Measurements from ENCODE around the gene SRRM3. TPM values are rescaled to one million over a fixed set of nuclear protein-coding genes. Genes with fewer than 3 reads are reported as not detected.

SRRM3 gene
- polyA plus RNA-seq, 1 of the 3 experiments (the other 2 are of a cell fraction): 2.7 TPM

- TF ChIP-seq ZBTB33 (IDR thresholded peaks at IDR 0.05; ENCODE audit: borderline replicate concordance, low read depth) (no peak), REST (IDR thresholded peaks at IDR 0.05; ENCODE audit: low read depth, low read length) (no peak), SIN3A (IDR thresholded peaks at IDR 0.05; ENCODE audit: borderline replicate concordance, low read depth, low read length) (no peak), MEF2A (IDR thresholded peaks at IDR 0.05; ENCODE audit: borderline replicate concordance, low read depth) (no peak)
Measured at GRCh38 chr7:76327610-76328009, 125.9 kb downstream of the SRRM3 start (continued).

- Histone ChIP-seq H3K36me3 (replicated peaks in 1 of 2; ENCODE audit: control insufficient read depth in 1 of 2, insufficient read depth in 2 of 2, low read length in 1 of 2) (peaks cover 53 to 64% of the 10 kb centered on the region in 2 experiments), H3K79me2 (ENCODE audit: insufficient read depth) (peaks cover 99% of the 10 kb centered on the region), H3K9me3 (no peaks in the 10 kb centered on the region), H3K9ac (no peak overlapping the region), H3K27ac (ENCODE audit: low read depth in 2 of 2, low read length in 1 of 2) (no peak overlapping the region), H3K4me1 (ENCODE audit: control insufficient read depth in 1 of 2, insufficient read depth in 2 of 2, low read depth in 1 of 2, low read length in 1 of 2) (peaks cover 0 to 12% of the 10 kb centered on the region in 2 experiments; a peak in 2 of 4 replicates), H3K27me3 (ENCODE audit: insufficient read depth) (no peaks in the 10 kb centered on the region), H3K4me2 (no peak overlapping the region), H2AFZ (ENCODE audit: low read depth) (no peak overlapping the region), H3K9me2 (no peaks in the 10 kb centered on the region), H3F3A (replicated peaks; ENCODE audit: insufficient read depth) (peaks cover 41% of the 10 kb centered on the region), H4K20me1 (ENCODE audit: insufficient read depth) (peaks cover 97% of the 10 kb centered on the region), H3K4me3 (ENCODE audit: low read depth in 2 of 2, low read length in 1 of 2) (no peak overlapping the region)
- no peak for DNase-seq
- POLR2A ChIA-PET: no interaction called here
- 94% methylated on average over 15 of the region's 15 CpGs for WGBS (ENCODE audit: low lambda C conversion rate)
- no peak for TF ChIP-seq CHD2 (IDR thresholded peaks at IDR 0.05; ENCODE audit: low read length, partially characterized antibody)
- CTCF ChIA-PET: interaction anchor here (0.7 to 2.1 kb wide), 4 partner anchors 15 to 150 kb away, joined by 3 to 10 read pairs (median 4); no protein-coding TSS in a partner anchor
Measured at GRCh38 chr7:76328389-76328788, 126.7 kb downstream of the SRRM3 start.

GRCh38 chr7:76329479-76329878 lies 127.8 kb downstream of the SRRM3 start:
- POLR2A ChIA-PET: interaction anchor here (0.6 kb wide), 1 partner anchor 25 kb away, joined by 3 read pairs; no protein-coding TSS in a partner anchor
- TF ChIP-seq SMC3 (IDR thresholded peaks at IDR 0.05; ENCODE audit: low read depth, low read length): no peak
- no peak for TF ChIP-seq TAF1 (IDR thresholded peaks at IDR 0.05; ENCODE audit: borderline replicate concordance, low read depth, low read length)
- TF ChIP-seq MAX (IDR thresholded peaks at IDR 0.05; ENCODE audit: low read depth): no peak
- TF ChIP-seq REST (IDR thresholded peaks at IDR 0.05; ENCODE audit: low read depth, low read length): no peak
- no peak for TF ChIP-seq CHD2 (IDR thresholded peaks at IDR 0.05; ENCODE audit: low read length, partially characterized antibody)
- no peak overlapping the region for H2AFZ ChIP-seq (ENCODE audit: low read depth)
- H3K4me3 ChIP-seq (ENCODE audit: low read depth in 2 of 2, low read length in 1 of 2): no peak overlapping the region
- no peak overlapping the region for H3K4me2 ChIP-seq
- no peaks in the 10 kb centered on the region for H3K9me2 ChIP-seq
- peaks cover 99% of the 10 kb centered on the region for H3K79me2 ChIP-seq (ENCODE audit: insufficient read depth)
- peaks cover 0 to 18% of the 10 kb centered on the region in 2 experiments; a peak in 2 of 4 replicates for H3K4me1 ChIP-seq (ENCODE audit: control insufficient read depth in 1 of 2, insufficient read depth in 2 of 2, low read depth in 1 of 2, low read length in 1 of 2)
- DNase-seq: no peak
- peaks cover 37% of the 10 kb centered on the region for H3F3A ChIP-seq (replicated peaks; ENCODE audit: insufficient read depth)
- no peaks in the 10 kb centered on the region for H3K9me3 ChIP-seq
- H3K27me3 ChIP-seq (ENCODE audit: insufficient read depth): no peaks in the 10 kb centered on the region
- peaks cover 53 to 69% of the 10 kb centered on the region in 2 experiments for H3K36me3 ChIP-seq (replicated peaks in 1 of 2; ENCODE audit: control insufficient read depth in 1 of 2, insufficient read depth in 2 of 2, low read length in 1 of 2)
- 92% methylated on average over 29 of the region's 29 CpGs for WGBS (ENCODE audit: low lambda C conversion rate)
- H3K27ac ChIP-seq (ENCODE audit: low read depth in 2 of 2, low read length in 1 of 2): no peak overlapping the region; a peak in 1 of 4 replicates
- no peak overlapping the region for H3K9ac ChIP-seq
- CTCF ChIA-PET: interaction anchor here (0.9 kb wide), 1 partner anchor 8 kb away, joined by 3 read pairs; no protein-coding TSS in a partner anchor
- H4K20me1 ChIP-seq (ENCODE audit: insufficient read depth): peaks cover 97% of the 10 kb centered on the region
